IMR-90 (cell line): ENCODE measurements around the gene CST7. TPM values are rescaled to one million over a fixed set of nuclear protein-coding genes. Genes with fewer than 3 reads are reported as not detected.

Source experiments
- ATAC-seq: fragments of 200-7000 bp; cut with Tn5 transposase; 2 replicates; pipeline ENCODE4 v1.9.1; 2020; ENCODE audit warnings: low read depth, mild to moderate bottlenecking, moderate library complexity
- BruUV-seq: library from RNA; stranded (reverse); fragments of 400-500 nt; replicated peaks from 2 replicates; lab custom pipeline; 2021; lab: Mats Ljungman, UMichigan
- CTCF ChIA-PET: fragments of 300-600 bp; formaldehyde crosslinking; extraction: SDS; loops from one replicate; lab custom pipeline; 2021; ENCODE audit warnings: antibody characterized with exemption; lab: Yijun Ruan, JAX
- POLR2A ChIA-PET: fragments of 300-600 bp; sonication (Branson Sonifier 250); formaldehyde crosslinking; loops from one replicate; lab custom pipeline; 2022; ENCODE audit warnings: antibody characterized with exemption; ENCODE audit not compliant: unreplicated experiment; lab: Charles Lee
- DNase-seq: peaks from one replicate; pipeline ENCODE4 v3.0.0; 2013
- H2AFZ ChIP-seq: replicated peaks from 2 replicates; pipeline ENCODE3; 2013; ENCODE audit warnings: low read length, mild to moderate bottlenecking; ENCODE audit not compliant: poor library complexity
- H2AK5ac ChIP-seq: 2 replicates; pipeline ENCODE4 v1.6.1; 2013; ENCODE audit warnings: low read depth, low read length, inconsistent platforms
- H2AK9ac ChIP-seq: replicated peaks from 2 replicates; pipeline ENCODE3; 2013; ENCODE audit warnings: mild to moderate bottlenecking, low read depth, low read length, moderate library complexity; ENCODE audit not compliant: poor library complexity
- H2BK120ac ChIP-seq: 2 replicates; pipeline ENCODE4 v1.6.1; 2013; ENCODE audit warnings: low read depth, low read length, inconsistent platforms
- H2BK15ac ChIP-seq: 3 replicates; pipeline ENCODE4 v1.6.1; 2013; ENCODE audit warnings: low read depth, low read length, inconsistent platforms
- H2BK20ac ChIP-seq: 2 replicates; pipeline ENCODE4 v1.6.1; 2013; ENCODE audit warnings: low read depth, mild to moderate bottlenecking, inconsistent platforms, low read length, moderate library complexity
- H2BK5ac ChIP-seq: 2 replicates; pipeline ENCODE4 v1.6.1; 2013; ENCODE audit warnings: mild to moderate bottlenecking, low read depth, low read length, inconsistent platforms; ENCODE audit not compliant: poor library complexity, severe bottlenecking
- H3K14ac ChIP-seq: replicated peaks from 2 replicates; pipeline ENCODE4 v1.6.1; 2013; ENCODE audit warnings: low read depth, low read length, inconsistent platforms
- H3K18ac ChIP-seq: 2 replicates; pipeline ENCODE4 v1.6.1; 2013; ENCODE audit warnings: low read depth, low read length, control low read depth
- H3K23ac ChIP-seq: 2 replicates; pipeline ENCODE4 v1.6.1; 2013; ENCODE audit warnings: low read depth, low read length, inconsistent platforms
- H3K27ac ChIP-seq: 2 replicates; pipeline ENCODE4 v1.5.1; 2013; ENCODE audit warnings: mild to moderate bottlenecking, control low read depth, low read length; ENCODE audit not compliant: insufficient read depth
- H3K27me3 ChIP-seq: 2 replicates; pipeline ENCODE4 v1.6.1; 2013; ENCODE audit warnings: low read length; ENCODE audit not compliant: control insufficient read depth, insufficient read depth
- H3K36me3 ChIP-seq: 2 replicates; pipeline ENCODE4 v1.6.1; 2013; ENCODE audit warnings: low read length, mixed read lengths; ENCODE audit not compliant: control insufficient read depth, insufficient read depth
- H3K4ac ChIP-seq: 2 replicates; pipeline ENCODE4 v1.6.1; 2013; ENCODE audit warnings: low read depth, low read length, inconsistent platforms
- H3K4me1 ChIP-seq: 2 replicates; pipeline ENCODE4 v1.6.1; 2013; ENCODE audit warnings: low read length, mixed read lengths; ENCODE audit not compliant: control insufficient read depth, insufficient read depth
- H3K4me2 ChIP-seq: 2 replicates; pipeline ENCODE4 v1.6.1; 2013; ENCODE audit warnings: low read depth, mild to moderate bottlenecking, control low read depth, low read length, moderate library complexity
- H3K4me3 ChIP-seq: 2 replicates; pipeline ENCODE4 v1.5.1; 2013; ENCODE audit warnings: low read depth, mild to moderate bottlenecking, control low read depth, low read length, moderate library complexity; ENCODE audit not compliant: insufficient read depth
- H3K56ac ChIP-seq: 2 replicates; pipeline ENCODE4 v1.6.1; 2013; ENCODE audit warnings: low read length, inconsistent platforms; ENCODE audit not compliant: insufficient read depth; ENCODE audit errors: extremely low read depth
- H3K79me1 ChIP-seq, 2 experiments: 2 replicates each; pipeline ENCODE4 v1.6.1; 2013; ENCODE audit warnings: low read length in 2 of 2, inconsistent platforms in 1 of 2, low read depth in 1 of 2
- H3K9ac ChIP-seq: 2 replicates; pipeline ENCODE4 v1.6.1; 2013; ENCODE audit warnings: low read depth, low read length, control low read depth
- H3K9me1 ChIP-seq: 2 replicates; pipeline ENCODE4 v1.6.1; 2013; ENCODE audit warnings: low read length, inconsistent platforms; ENCODE audit not compliant: insufficient read depth
- H3K9me3 ChIP-seq: 2 replicates; pipeline ENCODE4 v1.6.1; 2013; ENCODE audit warnings: low read length; ENCODE audit not compliant: control insufficient read depth, insufficient read depth
- H4K20me1 ChIP-seq: 2 replicates; pipeline ENCODE4 v1.6.1; 2013; ENCODE audit warnings: low read length, inconsistent platforms; ENCODE audit not compliant: insufficient read depth
- H4K5ac ChIP-seq: 2 replicates; pipeline ENCODE4 v1.6.1; 2013; ENCODE audit warnings: mild to moderate bottlenecking, low read depth, low read length, control low read depth
- H4K8ac ChIP-seq, 2 experiments: 2 replicates each; pipeline ENCODE4 v1.6.1; 2013; ENCODE audit warnings: low read depth in 2 of 2, low read length in 2 of 2, control low read depth in 1 of 2, inconsistent platforms in 1 of 2
- H4K91ac ChIP-seq: 2 replicates; pipeline ENCODE4 v1.6.1; 2013; ENCODE audit warnings: low read depth, low read length, inconsistent platforms; ENCODE audit not compliant: insufficient read depth
- CEBPB ChIP-seq: IDR thresholded peaks from 2 replicates; pipeline ENCODE4 v1.6.1; 2012; ENCODE audit warnings: low read depth, low read length, improper control_type of control experiment
- CTCF ChIP-seq: conservative IDR thresholded peaks from 2 replicates; pipeline ENCODE4 v1.5.1; 2012; ENCODE audit warnings: mild to moderate bottlenecking, low read depth, low read length, improper control_type of control experiment
- ELK1 ChIP-seq: fragments of 150-350 bp; IDR thresholded peaks from 2 replicates; pipeline ENCODE4 v1.6.1; 2016; ENCODE audit warnings: low read depth, mild to moderate bottlenecking, low read length, moderate library complexity, borderline replicate concordance
- MAZ ChIP-seq: IDR thresholded peaks from 2 replicates; pipeline ENCODE4 v1.6.1; 2012; ENCODE audit warnings: low read depth, mild to moderate bottlenecking, low read length, improper control_type of control experiment, moderate library complexity, borderline replicate concordance
- WGBS, 2 experiments: methylation state at CpG; one replicate each; pipeline versions ENCODE4 v1.1.5 to v1.1.7; 2013; ENCODE audit warnings: missing lambda C conversion rate in 2 of 2; ENCODE audit not compliant: insufficient read length in 1 of 2; ENCODE audit errors: extremely low coverage in 2 of 2; 5-methylcytosine and 5-hydroxymethylcytosine counted together
- dilution Hi-C: fragments of 300-500 bp; cut with HindIII; formaldehyde crosslinking; loops from one replicate; pipeline ENCODE4 v1.14.3; 2018; ENCODE audit warnings: low sequenced_read_pairs; ENCODE audit not compliant: unreplicated experiment
- in situ Hi-C: fragments of 300-500 bp; cut with MboI; formaldehyde crosslinking; loops from 3 replicates; pipeline ENCODE4 v1.14.3; 2019; ENCODE audit warnings: low sequenced_read_pairs, inconsistent platforms, mixed read lengths
- intact Hi-C: fragments of 100-400 bp; cut with micrococcal nuclease; formaldehyde crosslinking; loops from 2 replicates; pipeline ENCODE4 v1.10.0; 2022
- polyA plus RNA-seq, 3 experiments: library from polyadenylated mRNA; depleted of rRNA; stranded (reverse); fragments of >200 nt; gene quantifications; 2 replicates each; pipeline ENCODE4 v1.2.3, GENCODE V29; 2012; ENCODE audit warnings: low replicate concordance in 1 of 3
- total RNA-seq: library from RNA; depleted of rRNA; stranded (reverse); fragments of >200 nt; gene quantifications from 2 replicates; pipeline ENCODE4 v1.2.3, GENCODE V29; 2012

Gene CST7
- total and polyA plus RNA-seq, 2 of the 4 experiments (the other 2 are of a cell fraction) = not detected

GRCh38 chr20:24950128-24950835 lies 1.2 kb downstream of the CST7 start:
- POLR2A ChIA-PET = no interaction called here
- Histone ChIP-seq H2AFZ (no peak overlapping the region), H3K4me1 (no peaks in the 10 kb centered on the region), H3K14ac (no peak overlapping the region), H4K5ac (no peak overlapping the region), H4K91ac (no peak overlapping the region), H3K27me3 (peaks cover 2% of the 10 kb centered on the region; the same call in 1 of the 2 replicates), H3K4me2 (no peak overlapping the region), H3K4me3 (no peak overlapping the region), H2AK9ac (no peak overlapping the region), H3K18ac (no peak overlapping the region), H3K9ac (no peak overlapping the region), H2BK20ac (no peak overlapping the region), H4K20me1 (no peaks in the 10 kb centered on the region; the same call in 1 of the 2 replicates), H3K4ac (no peak overlapping the region), H2BK15ac (no peak overlapping the region), H2BK5ac (no peak overlapping the region), H3K9me1 (no peaks in the 10 kb centered on the region), H3K79me1 (no peaks in the 10 kb centered on the region), H3K56ac (no peak overlapping the region), H2AK5ac (no peak overlapping the region), H3K23ac (no peak overlapping the region), H3K36me3 (no peaks in the 10 kb centered on the region), H4K8ac (no peak overlapping the region), H3K27ac (no peak overlapping the region), H3K9me3 (no peaks in the 10 kb centered on the region), H2BK120ac (no peak overlapping the region)
- no TSS peak for BruUV-seq
- no peak for ATAC-seq
- WGBS, 2 experiments = 82% methylated on average over 3 of the region's 12 CpGs; no CpG with 5 or more reads in 1 of the 2 experiments
- intact Hi-C loops = no loop called here
- in situ Hi-C loops = no loop called here
- no peak for DNase-seq
- CTCF ChIA-PET = no interaction called here
- TF ChIP-seq ELK1 = no peak
- TF ChIP-seq CEBPB = no peak
- TF ChIP-seq CTCF = no peak
- no peak for TF ChIP-seq MAZ
- dilution Hi-C loops = no loop called here
